MG63 (cell line): ENCODE results near the gene TRAF3. TPM values are rescaled to one million over a fixed set of nuclear protein-coding genes. Genes with fewer than 3 reads are reported as not detected.
"Not testable (repeated sequence)": the region's sequence is repeated elsewhere in the genome, so short reads cannot be mapped to it uniquely, and the experiment has no call there.

Experiments
- DNase-seq: peaks from one replicate; pipeline ENCODE4 v3.0.0-alpha.2; 2020
- H3K27me3 ChIP-seq: fragments of 250-450 bp; sonication (Bioruptor Pico); 2 replicates; pipeline ENCODE4 v1.5.1; 2020; ENCODE audit warnings: mild to moderate bottlenecking, moderate library complexity
- H3K36me3 ChIP-seq: fragments of 250-450 bp; sonication (Bioruptor Pico); 2 replicates; pipeline ENCODE4 v1.5.1; 2020; ENCODE audit warnings: mild to moderate bottlenecking, moderate library complexity
- H3K4me3 ChIP-seq: fragments of 250-450 bp; sonication (Bioruptor Pico); 2 replicates; pipeline ENCODE4 v1.5.1; 2020; ENCODE audit warnings: mild to moderate bottlenecking, moderate library complexity
- H3K9me3 ChIP-seq: fragments of 250-450 bp; sonication (Bioruptor Pico); 2 replicates; pipeline ENCODE4 v1.5.1; 2020; ENCODE audit warnings: mild to moderate bottlenecking, moderate library complexity
- total RNA-seq: library from RNA; depleted of rRNA; stranded (reverse); fragments of >200 nt; shearing (Covaris generic); gene quantifications from 2 replicates; pipeline ENCODE4 v1.2.3, GENCODE V29; 2014; ENCODE audit warnings: low replicate concordance

The TRAF3 gene
- total RNA-seq, 1 experiment from 2014 or later = 10.8 TPM

- no peak for DNase-seq
- Histone ChIP-seq H3K4me3 (no peak overlapping the region), H3K27me3 (no peaks in the 10 kb centered on the region), H3K9me3 (no peaks in the 10 kb centered on the region), H3K36me3 (no peaks in the 10 kb centered on the region)
Observed at GRCh38 chr14:102920998-102921304, 143.7 kb downstream of the TRAF3 start.

GRCh38 chr14:102922490-102923200 is 145.4 kb downstream of the TRAF3 start, which contains the start of gene AMN:
TSS of gene AMN (plus strand) at chr14:102922663. CDS start at chr14:102922689, 26 bp downstream.
- Histone ChIP-seq H3K27me3 (no peaks in the 10 kb centered on the region), H3K9me3 (no peaks in the 10 kb centered on the region), H3K36me3 (no peaks in the 10 kb centered on the region), H3K4me3 (no peak within 1 kb of the TSS)
- no peak for DNase-seq

GRCh38 chr14:102923201-102923924 is 146.1 kb downstream of the TRAF3 start:
- H3K9me3 ChIP-seq = no peaks in the 10 kb centered on the region
- H3K4me3 ChIP-seq = no peak overlapping the region
- no peak for DNase-seq
- H3K27me3 ChIP-seq = no peaks in the 10 kb centered on the region
- H3K36me3 ChIP-seq = no peaks in the 10 kb centered on the region

- DNase-seq = no peak
- H3K36me3 ChIP-seq = no peaks in the 10 kb centered on the region
- no peak overlapping the region for H3K4me3 ChIP-seq
- H3K27me3 ChIP-seq = no peaks in the 10 kb centered on the region
- no peaks in the 10 kb centered on the region for H3K9me3 ChIP-seq
Observed at GRCh38 chr14:102923925-102924486, 146.8 kb downstream of the TRAF3 start.

- Histone ChIP-seq H3K36me3 (no peaks in the 10 kb centered on the region), H3K4me3 (no peak overlapping the region), H3K27me3 (no peaks in the 10 kb centered on the region), H3K9me3 (no peaks in the 10 kb centered on the region)
- DNase-seq = no peak
Observed at GRCh38 chr14:102924632-102925588, 147.7 kb downstream of the TRAF3 start.

- Histone ChIP-seq H3K36me3 (no peaks in the 10 kb centered on the region), H3K27me3 (no peaks in the 10 kb centered on the region), H3K4me3 (no peak overlapping the region), H3K9me3 (no peaks in the 10 kb centered on the region)
- no peak for DNase-seq
Observed at GRCh38 chr14:102925646-102926045, 148.4 kb downstream of the TRAF3 start.

- no peaks in the 10 kb centered on the region for H3K9me3 ChIP-seq
- DNase-seq = no peak
- H3K4me3 ChIP-seq = no peak overlapping the region
- no peaks in the 10 kb centered on the region for H3K36me3 ChIP-seq
- no peaks in the 10 kb centered on the region for H3K27me3 ChIP-seq
Observed at GRCh38 chr14:102926104-102926503, 148.9 kb downstream of the TRAF3 start.

- H3K9me3 ChIP-seq, H3K4me3 ChIP-seq, H3K27me3 ChIP-seq, DNase-seq, H3K36me3 ChIP-seq: not testable (repeated sequence)
Observed at GRCh38 chr14:102926840-102927239, 149.6 kb downstream of the TRAF3 start.

GRCh38 chr14:102927346-102927877 is 150.2 kb downstream of the TRAF3 start:
- no peaks in the 10 kb centered on the region for H3K9me3 ChIP-seq
- H3K36me3 ChIP-seq = no peaks in the 10 kb centered on the region
- H3K4me3 ChIP-seq = no peak overlapping the region
- no peak for DNase-seq
- H3K27me3 ChIP-seq = no peaks in the 10 kb centered on the region

- Histone ChIP-seq H3K27me3 (no peaks in the 10 kb centered on the region), H3K36me3 (no peaks in the 10 kb centered on the region), H3K4me3 (no peak overlapping the region), H3K9me3 (no peaks in the 10 kb centered on the region)
- DNase-seq = no peak
Observed at GRCh38 chr14:102927878-102928411, 150.7 kb downstream of the TRAF3 start.

GRCh38 chr14:102928412-102929240 is 151.4 kb downstream of the TRAF3 start:
- Histone ChIP-seq H3K9me3 (no peaks in the 10 kb centered on the region), H3K4me3 (no peak overlapping the region), H3K27me3 (no peaks in the 10 kb centered on the region), H3K36me3 (no peaks in the 10 kb centered on the region)
- no peak for DNase-seq

GRCh38 chr14:102929241-102930137 is 152.2 kb downstream of the TRAF3 start:
- Histone ChIP-seq H3K4me3 (no peak overlapping the region), H3K36me3 (no peaks in the 10 kb centered on the region), H3K9me3 (no peaks in the 10 kb centered on the region), H3K27me3 (no peaks in the 10 kb centered on the region)
- no peak for DNase-seq

GRCh38 chr14:102930138-102930752 is 153.0 kb downstream of the TRAF3 start:
- no peaks in the 10 kb centered on the region for H3K27me3 ChIP-seq
- H3K9me3 ChIP-seq = no peaks in the 10 kb centered on the region
- no peak overlapping the region for H3K4me3 ChIP-seq
- DNase-seq = no peak
- no peaks in the 10 kb centered on the region for H3K36me3 ChIP-seq

- Histone ChIP-seq H3K4me3 (no peak overlapping the region), H3K36me3 (no peaks in the 10 kb centered on the region), H3K27me3 (no peaks in the 10 kb centered on the region), H3K9me3 (no peaks in the 10 kb centered on the region)
- no peak for DNase-seq
Observed at GRCh38 chr14:102930753-102931579, 153.7 kb downstream of the TRAF3 start.
